K562 (cell line): ENCODE measurements around the gene BRINP2. TPM values are rescaled to one million over a fixed set of nuclear protein-coding genes. Genes with fewer than 3 reads are reported as not detected.

ENCODE experiments used
- DIDO1 ChIP-seq: fragments of 450-650 bp; IDR thresholded peaks from 2 replicates; pipeline ENCODE4 v1.6.1; 2016; ENCODE audit warnings: low read depth, missing biosample characterization, missing genetic modification characterization
- HNRNPLL ChIP-seq: fragments of 200-400 bp; formaldehyde crosslinking; IDR thresholded peaks from 2 replicates; pipeline ENCODE4 v1.6.1; 2017; ENCODE audit warnings: low read length, low read depth, mild to moderate bottlenecking; ENCODE audit not compliant: poor library complexity, severe bottlenecking
- JUNB ChIP-seq: fragments of 450-650 bp; formaldehyde crosslinking; conservative IDR thresholded peaks from 2 replicates; pipeline ENCODE4 v1.4.0; 2020; ENCODE audit warnings: mild to moderate bottlenecking
- MTA3 ChIP-seq: fragments of 450-650 bp; formaldehyde crosslinking; IDR thresholded peaks from 2 replicates; pipeline ENCODE4 v1.6.1; 2017; ENCODE audit warnings: mild to moderate bottlenecking, borderline replicate concordance
- SOX6 ChIP-seq: fragments of 450-650 bp; IDR thresholded peaks from 2 replicates; pipeline ENCODE4 v1.6.1; 2014; ENCODE audit warnings: mild to moderate bottlenecking
- SREBF1 ChIP-seq: fragments of 150-350 bp; IDR thresholded peaks from 2 replicates; pipeline ENCODE4 v1.6.1; 2014; ENCODE audit warnings: antibody characterized with exemption, low read depth, low read length, borderline replicate concordance
- polyA plus RNA-seq, 8 experiments: library from polyadenylated mRNA; depleted of rRNA in 4 of 8; stranded (reverse) in 5 of 8; unstranded in 3 of 8; fragments of >200 nt; fragmentation: Nextera tagmentation in 2 of 8; fragmentation: Illumina TruSeq in 1 of 8; extraction: Ambion mirVana in 2 of 8; extraction: Trizol in 1 of 8; gene quantifications; 2 replicates each; pipeline versions ENCODE4 v1.2.1 to v1.2.3, GENCODE V29; 2011 to 2014; ENCODE audit warnings: inconsistent platforms in 1 of 8, missing spikeins in 1 of 8
- total RNA-seq, 7 experiments: library from RNA; depleted of rRNA in 6 of 7; stranded (reverse); fragments of >200 nt in 6 of 7; fragmentation: Illumina TruSeq in 2 of 7; extraction: Trizol in 2 of 7; gene quantifications; 2 replicates each; pipeline versions ENCODE4 v1.2.1 to v1.2.3, GENCODE V29; 2011 to 2021; ENCODE audit warnings: low replicate concordance in 1 of 7
- TF ChIP-seq, protein P1 (sequence below): fragments of 250-450 bp; sonication (Bioruptor Pico); IDR thresholded peaks from 2 replicates; pipeline ENCODE4 v1.8.0; 2022; ENCODE audit warnings: inconsistent platforms
- TF ChIP-seq, protein P2 (sequence below): fragments of 450-650 bp; formaldehyde crosslinking; IDR thresholded peaks from 2 replicates; pipeline ENCODE4 v1.4.0; 2020; ENCODE audit warnings: mild to moderate bottlenecking, moderate library complexity
- TF ChIP-seq, protein P3 (sequence below), 2 experiments: fragments of 450-650 bp; IDR thresholded peaks; 2 replicates each; pipeline ENCODE4 v1.6.1; 2018; ENCODE audit warnings: mild to moderate bottlenecking in 2 of 2, low read depth in 1 of 2; ENCODE audit not compliant: partially characterized antibody in 2 of 2
- TF ChIP-seq, protein P4 (sequence below): sonication (generic); formaldehyde crosslinking; IDR thresholded peaks from 2 replicates; pipeline ENCODE4 v1.8.0; 2022; ENCODE audit warnings: mild to moderate bottlenecking, missing genetic modification reagents

BRINP2 gene
- total and polyA plus RNA-seq, 9 of the 15 experiments (the other 6 are each of a cell fraction or from before 2014, with no cell fraction given): not detected

DNA sequence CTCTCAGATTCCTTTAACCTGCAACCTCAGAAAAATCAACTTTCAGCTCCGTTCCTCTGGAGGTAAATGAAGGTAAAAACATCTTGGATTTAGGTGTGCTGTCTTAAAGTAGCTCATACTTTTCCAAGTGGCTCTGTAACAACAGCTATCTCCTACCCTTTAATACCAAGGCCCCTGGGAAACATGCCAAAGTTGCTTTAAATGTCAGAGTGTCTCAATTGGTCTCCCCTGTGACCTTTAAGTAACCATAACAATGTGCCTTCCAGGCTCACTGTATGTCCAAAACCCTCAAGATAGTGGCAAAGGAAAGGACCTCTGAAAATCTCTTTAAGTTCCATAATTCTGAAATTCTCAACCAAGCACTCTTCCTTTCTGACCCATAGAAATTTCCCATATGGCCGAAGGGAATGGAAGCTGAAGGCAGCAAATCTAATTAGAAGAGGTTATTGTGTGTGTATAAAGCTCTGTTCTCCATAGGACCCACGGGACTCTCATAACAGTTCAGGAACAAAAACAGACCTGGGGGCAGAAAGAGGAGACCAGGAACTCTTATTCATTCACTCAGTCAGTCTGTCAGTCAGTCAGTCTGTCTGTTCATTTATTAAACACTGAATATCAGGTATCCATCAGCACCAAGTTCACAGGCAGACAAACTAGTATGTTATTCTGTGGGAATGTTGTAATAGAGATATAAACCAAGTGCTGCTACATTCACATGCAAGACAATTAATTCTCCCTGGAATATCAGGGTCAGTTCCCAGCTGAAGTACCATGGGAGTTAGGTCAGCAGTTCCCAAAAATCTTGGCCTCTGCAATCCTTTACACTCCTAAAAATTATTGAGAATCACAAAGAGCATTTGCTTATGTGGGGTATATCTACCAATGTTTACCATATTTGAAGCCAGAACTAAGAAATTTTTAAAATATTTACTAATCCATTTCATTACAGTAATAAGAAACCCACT lies 25.4 kb upstream of the BRINP2 start (continued):
- TF ChIP-seq, protein P1, sequence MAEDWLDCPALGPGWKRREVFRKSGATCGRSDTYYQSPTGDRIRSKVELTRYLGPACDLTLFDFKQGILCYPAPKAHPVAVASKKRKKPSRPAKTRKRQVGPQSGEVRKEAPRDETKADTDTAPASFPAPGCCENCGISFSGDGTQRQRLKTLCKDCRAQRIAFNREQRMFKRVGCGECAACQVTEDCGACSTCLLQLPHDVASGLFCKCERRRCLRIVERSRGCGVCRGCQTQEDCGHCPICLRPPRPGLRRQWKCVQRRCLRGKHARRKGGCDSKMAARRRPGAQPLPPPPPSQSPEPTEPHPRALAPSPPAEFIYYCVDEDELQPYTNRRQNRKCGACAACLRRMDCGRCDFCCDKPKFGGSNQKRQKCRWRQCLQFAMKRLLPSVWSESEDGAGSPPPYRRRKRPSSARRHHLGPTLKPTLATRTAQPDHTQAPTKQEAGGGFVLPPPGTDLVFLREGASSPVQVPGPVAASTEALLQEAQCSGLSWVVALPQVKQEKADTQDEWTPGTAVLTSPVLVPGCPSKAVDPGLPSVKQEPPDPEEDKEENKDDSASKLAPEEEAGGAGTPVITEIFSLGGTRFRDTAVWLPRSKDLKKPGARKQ: no peak
- no peak for TF ChIP-seq MTA3
- TF ChIP-seq JUNB (CRISPR knock-in tag): no peak
- TF ChIP-seq HNRNPLL: no peak
- TF ChIP-seq SOX6: no peak
- no peak for TF ChIP-seq SREBF1
- TF ChIP-seq, protein P2, sequence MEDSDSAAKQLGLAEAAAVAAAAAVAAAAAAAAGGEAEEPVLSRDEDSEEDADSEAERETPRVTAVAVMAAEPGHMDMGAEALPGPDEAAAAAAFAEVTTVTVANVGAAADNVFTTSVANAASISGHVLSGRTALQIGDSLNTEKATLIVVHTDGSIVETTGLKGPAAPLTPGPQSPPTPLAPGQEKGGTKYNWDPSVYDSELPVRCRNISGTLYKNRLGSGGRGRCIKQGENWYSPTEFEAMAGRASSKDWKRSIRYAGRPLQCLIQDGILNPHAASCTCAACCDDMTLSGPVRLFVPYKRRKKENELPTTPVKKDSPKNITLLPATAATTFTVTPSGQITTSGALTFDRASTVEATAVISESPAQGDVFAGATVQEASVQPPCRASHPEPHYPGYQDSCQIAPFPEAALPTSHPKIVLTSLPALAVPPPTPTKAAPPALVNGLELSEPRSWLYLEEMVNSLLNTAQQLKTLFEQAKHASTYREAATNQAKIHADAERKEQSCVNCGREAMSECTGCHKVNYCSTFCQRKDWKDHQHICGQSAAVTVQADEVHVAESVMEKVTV (CRISPR knock-in tag): no peak
- TF ChIP-seq, protein P3, sequence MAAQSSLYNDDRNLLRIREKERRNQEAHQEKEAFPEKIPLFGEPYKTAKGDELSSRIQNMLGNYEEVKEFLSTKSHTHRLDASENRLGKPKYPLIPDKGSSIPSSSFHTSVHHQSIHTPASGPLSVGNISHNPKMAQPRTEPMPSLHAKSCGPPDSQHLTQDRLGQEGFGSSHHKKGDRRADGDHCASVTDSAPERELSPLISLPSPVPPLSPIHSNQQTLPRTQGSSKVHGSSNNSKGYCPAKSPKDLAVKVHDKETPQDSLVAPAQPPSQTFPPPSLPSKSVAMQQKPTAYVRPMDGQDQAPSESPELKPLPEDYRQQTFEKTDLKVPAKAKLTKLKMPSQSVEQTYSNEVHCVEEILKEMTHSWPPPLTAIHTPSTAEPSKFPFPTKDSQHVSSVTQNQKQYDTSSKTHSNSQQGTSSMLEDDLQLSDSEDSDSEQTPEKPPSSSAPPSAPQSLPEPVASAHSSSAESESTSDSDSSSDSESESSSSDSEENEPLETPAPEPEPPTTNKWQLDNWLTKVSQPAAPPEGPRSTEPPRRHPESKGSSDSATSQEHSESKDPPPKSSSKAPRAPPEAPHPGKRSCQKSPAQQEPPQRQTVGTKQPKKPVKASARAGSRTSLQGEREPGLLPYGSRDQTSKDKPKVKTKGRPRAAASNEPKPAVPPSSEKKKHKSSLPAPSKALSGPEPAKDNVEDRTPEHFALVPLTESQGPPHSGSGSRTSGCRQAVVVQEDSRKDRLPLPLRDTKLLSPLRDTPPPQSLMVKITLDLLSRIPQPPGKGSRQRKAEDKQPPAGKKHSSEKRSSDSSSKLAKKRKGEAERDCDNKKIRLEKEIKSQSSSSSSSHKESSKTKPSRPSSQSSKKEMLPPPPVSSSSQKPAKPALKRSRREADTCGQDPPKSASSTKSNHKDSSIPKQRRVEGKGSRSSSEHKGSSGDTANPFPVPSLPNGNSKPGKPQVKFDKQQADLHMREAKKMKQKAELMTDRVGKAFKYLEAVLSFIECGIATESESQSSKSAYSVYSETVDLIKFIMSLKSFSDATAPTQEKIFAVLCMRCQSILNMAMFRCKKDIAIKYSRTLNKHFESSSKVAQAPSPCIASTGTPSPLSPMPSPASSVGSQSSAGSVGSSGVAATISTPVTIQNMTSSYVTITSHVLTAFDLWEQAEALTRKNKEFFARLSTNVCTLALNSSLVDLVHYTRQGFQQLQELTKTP (IDR thresholded peaks at IDR 0.05; ENCODE audit: low read depth in 1 of 2, partially characterized antibody in 2 of 2): no peak
- no peak for TF ChIP-seq DIDO1
- TF ChIP-seq, protein P4, sequence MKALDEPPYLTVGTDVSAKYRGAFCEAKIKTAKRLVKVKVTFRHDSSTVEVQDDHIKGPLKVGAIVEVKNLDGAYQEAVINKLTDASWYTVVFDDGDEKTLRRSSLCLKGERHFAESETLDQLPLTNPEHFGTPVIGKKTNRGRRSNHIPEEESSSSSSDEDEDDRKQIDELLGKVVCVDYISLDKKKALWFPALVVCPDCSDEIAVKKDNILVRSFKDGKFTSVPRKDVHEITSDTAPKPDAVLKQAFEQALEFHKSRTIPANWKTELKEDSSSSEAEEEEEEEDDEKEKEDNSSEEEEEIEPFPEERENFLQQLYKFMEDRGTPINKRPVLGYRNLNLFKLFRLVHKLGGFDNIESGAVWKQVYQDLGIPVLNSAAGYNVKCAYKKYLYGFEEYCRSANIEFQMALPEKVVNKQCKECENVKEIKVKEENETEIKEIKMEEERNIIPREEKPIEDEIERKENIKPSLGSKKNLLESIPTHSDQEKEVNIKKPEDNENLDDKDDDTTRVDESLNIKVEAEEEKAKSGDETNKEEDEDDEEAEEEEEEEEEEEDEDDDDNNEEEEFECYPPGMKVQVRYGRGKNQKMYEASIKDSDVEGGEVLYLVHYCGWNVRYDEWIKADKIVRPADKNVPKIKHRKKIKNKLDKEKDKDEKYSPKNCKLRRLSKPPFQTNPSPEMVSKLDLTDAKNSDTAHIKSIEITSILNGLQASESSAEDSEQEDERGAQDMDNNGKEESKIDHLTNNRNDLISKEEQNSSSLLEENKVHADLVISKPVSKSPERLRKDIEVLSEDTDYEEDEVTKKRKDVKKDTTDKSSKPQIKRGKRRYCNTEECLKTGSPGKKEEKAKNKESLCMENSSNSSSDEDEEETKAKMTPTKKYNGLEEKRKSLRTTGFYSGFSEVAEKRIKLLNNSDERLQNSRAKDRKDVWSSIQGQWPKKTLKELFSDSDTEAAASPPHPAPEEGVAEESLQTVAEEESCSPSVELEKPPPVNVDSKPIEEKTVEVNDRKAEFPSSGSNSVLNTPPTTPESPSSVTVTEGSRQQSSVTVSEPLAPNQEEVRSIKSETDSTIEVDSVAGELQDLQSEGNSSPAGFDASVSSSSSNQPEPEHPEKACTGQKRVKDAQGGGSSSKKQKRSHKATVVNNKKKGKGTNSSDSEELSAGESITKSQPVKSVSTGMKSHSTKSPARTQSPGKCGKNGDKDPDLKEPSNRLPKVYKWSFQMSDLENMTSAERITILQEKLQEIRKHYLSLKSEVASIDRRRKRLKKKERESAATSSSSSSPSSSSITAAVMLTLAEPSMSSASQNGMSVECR: no peak
